Astrocyte of the cerebellum (primary cell): ENCODE results near the gene LGALS4.
"Not testable (repeated sequence)": the region's sequence is repeated elsewhere in the genome, so short reads cannot be mapped to it uniquely, and the experiment has no call there.

ENCODE experiments used
- DNase-seq: peaks from one replicate; pipeline ENCODE4 v3.0.0-alpha.2; 2011; ENCODE audit warnings: low read depth
- H3K4me3 ChIP-seq: 2 replicates; pipeline ENCODE4 v1.5.1; 2011; ENCODE audit warnings: mild to moderate bottlenecking, low read depth, low read length, moderate library complexity
- CTCF ChIP-seq: IDR thresholded peaks from 2 replicates; pipeline ENCODE4 v1.5.1; 2012; ENCODE audit warnings: low read length, low read depth, moderate library complexity, mild to moderate bottlenecking; ENCODE audit errors: missing control alignments
- in situ Hi-C: cut with HindIII; loops from 2 replicates; pipeline ENCODE4 v1.10.0; 2017; ENCODE audit warnings: low sequenced_read_pairs

Gene LGALS4

DNA sequence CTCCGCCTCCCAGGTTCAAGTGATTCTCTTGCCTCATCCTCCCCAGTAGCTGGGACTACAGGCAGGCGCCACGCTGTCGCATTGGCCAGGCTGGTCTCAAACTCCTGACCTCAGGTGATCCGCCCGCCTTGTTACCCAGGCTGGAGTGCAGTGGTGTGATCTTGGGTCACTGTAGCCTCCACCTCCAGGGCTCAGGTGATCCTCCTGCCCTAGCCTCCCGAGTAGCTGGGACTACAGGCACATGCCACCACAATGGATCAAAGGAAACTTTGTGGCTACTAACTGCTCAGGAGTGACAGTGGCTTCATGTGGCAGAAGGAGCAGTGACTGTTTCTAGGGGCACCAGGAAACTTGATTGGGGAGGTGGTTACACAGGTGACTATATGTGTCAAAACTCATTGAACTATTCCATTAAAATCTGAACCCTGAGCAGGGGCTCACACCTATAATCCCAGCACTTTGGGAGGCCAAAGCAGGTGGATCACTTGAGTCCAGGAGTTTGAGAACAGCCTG is 27.5 kb downstream of the LGALS4 start:
- no peak for DNase-seq
- no peak overlapping the region for H3K4me3 ChIP-seq
- in situ Hi-C loops = no loop called here
- no peak for TF ChIP-seq CTCF

DNA sequence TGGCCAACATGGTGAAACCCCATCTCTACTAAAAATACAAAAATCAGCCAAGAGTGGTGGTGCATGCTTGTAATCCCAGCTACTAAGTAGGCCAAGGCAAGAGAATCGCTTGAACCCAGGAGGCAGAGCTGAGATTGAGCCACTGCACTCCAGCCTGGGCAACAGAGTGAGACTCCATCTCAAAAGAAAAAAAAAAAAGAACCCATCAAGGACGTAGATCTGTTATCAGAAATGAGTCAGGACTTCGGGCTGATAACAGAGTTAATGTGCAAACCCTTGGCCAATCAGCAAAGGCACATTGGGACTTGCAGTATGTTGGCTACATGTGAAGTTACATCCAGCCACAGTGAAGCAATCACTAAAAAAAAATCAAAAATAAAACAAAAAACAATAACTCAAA is 28.5 kb downstream of the LGALS4 start:
- no peak overlapping the region for H3K4me3 ChIP-seq
- DNase-seq = no peak
- in situ Hi-C loops = no loop called here
- TF ChIP-seq CTCF = no peak

GRCh38 chr19:38782212-38782611 is 30.5 kb downstream of the LGALS4 start:
- in situ Hi-C loops, DNase-seq, H3K4me3 ChIP-seq: not testable (repeated sequence)

DNA sequence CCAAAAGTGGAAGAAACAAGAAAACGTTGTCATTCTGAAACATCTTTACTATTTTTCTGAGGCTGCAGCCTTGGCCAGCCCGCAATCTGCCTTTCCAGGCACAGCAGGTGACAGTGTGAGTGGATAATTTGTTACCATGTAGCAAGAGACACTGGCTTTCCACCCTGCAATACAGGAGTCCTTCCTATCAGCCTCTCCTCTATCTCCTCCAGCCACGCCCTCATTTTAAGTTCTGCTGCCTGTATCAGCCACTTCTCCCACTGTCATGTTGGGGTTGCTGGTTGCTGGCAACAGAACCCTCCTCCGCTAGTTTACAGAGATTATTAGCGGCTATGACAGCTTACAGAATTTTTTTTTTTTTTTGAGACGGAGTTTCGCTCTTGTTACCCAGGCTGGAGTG is 31.7 kb downstream of the LGALS4 start:
- no peak for TF ChIP-seq CTCF
- H3K4me3 ChIP-seq = no peak overlapping the region
- in situ Hi-C loops = no loop called here
- DNase-seq = no peak

- in situ Hi-C loops = no loop called here
- no peak for TF ChIP-seq CTCF
- no peak overlapping the region for H3K4me3 ChIP-seq
- no peak for DNase-seq
Observed at GRCh38 chr19:38780443-38780842, 32.3 kb downstream of the LGALS4 start.

- no peak for TF ChIP-seq CTCF
- in situ Hi-C loops = no loop called here
- DNase-seq = no peak
- no peak overlapping the region for H3K4me3 ChIP-seq
Observed at GRCh38 chr19:38778733-38779132, 34.0 kb downstream of the LGALS4 start.

GRCh38 chr19:38774181-38774950 is 38.4 kb downstream of the LGALS4 start:
- TF ChIP-seq CTCF = no peak
- no peak for DNase-seq
- in situ Hi-C loops = no loop called here
- H3K4me3 ChIP-seq = no peak overlapping the region
